Measurements from ENCODE around the gene KRTAP9-9. TPM values are rescaled to one million over a fixed set of nuclear protein-coding genes. Genes with fewer than 3 reads are reported as not detected.

The KRTAP9-9 gene
- total RNA-seq, 1 donor from 2014 or later: not detected

GRCh38 chr17:41251261-41251660, 3.9 kb upstream of the KRTAP9-9 start:
- TF ChIP-seq, protein P1, sequence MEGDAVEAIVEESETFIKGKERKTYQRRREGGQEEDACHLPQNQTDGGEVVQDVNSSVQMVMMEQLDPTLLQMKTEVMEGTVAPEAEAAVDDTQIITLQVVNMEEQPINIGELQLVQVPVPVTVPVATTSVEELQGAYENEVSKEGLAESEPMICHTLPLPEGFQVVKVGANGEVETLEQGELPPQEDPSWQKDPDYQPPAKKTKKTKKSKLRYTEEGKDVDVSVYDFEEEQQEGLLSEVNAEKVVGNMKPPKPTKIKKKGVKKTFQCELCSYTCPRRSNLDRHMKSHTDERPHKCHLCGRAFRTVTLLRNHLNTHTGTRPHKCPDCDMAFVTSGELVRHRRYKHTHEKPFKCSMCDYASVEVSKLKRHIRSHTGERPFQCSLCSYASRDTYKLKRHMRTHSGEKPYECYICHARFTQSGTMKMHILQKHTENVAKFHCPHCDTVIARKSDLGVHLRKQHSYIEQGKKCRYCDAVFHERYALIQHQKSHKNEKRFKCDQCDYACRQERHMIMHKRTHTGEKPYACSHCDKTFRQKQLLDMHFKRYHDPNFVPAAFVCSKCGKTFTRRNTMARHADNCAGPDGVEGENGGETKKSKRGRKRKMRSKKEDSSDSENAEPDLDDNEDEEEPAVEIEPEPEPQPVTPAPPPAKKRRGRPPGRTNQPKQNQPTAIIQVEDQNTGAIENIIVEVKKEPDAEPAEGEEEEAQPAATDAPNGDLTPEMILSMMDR (IDR thresholded peaks at IDR 0.05; ENCODE audit: unreplicated experiment): no peak
- Mint-ChIP-seq H3K36me3 (no peaks in the 10 kb centered on the region), H3K4me3 (no peak overlapping the region), H3K4me1 (peaks cover 13% of the 10 kb centered on the region), H3K27me3 (ENCODE audit: low read depth) (peaks cover 58% of the 10 kb centered on the region), H3K27ac (no peak overlapping the region), H3K9me3 (no peaks in the 10 kb centered on the region)
- DNase-seq (ENCODE audit: low spot score in 2 of 2, unreplicated experiment in 2 of 2): no peak

DNA sequence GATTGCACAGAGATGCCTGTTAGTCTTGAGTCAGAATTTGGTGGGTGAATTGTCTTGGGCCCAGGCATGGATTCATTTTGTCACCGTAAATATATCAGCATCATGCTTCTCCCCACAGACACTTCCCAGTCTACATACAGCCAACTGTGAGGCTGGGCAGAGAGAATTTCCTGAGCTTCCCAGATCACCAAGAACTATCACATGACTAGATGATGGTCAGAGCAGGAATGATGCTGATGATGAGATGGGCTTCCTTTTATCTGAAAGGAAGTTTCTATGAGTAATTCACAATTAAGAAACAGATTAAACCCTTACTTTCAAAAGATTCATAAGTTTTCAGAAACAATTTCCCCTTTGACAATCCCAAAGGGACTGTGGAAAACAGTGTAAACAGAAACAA, 323 bp upstream of the KRTAP9-9 start:
- H3K27ac Mint-ChIP-seq: no peak overlapping the region
- H3K36me3 Mint-ChIP-seq: no peaks in the 10 kb centered on the region
- peaks cover 59% of the 10 kb centered on the region for H3K27me3 Mint-ChIP-seq (ENCODE audit: low read depth)
- no peaks in the 10 kb centered on the region for H3K9me3 Mint-ChIP-seq
- peaks cover 7% of the 10 kb centered on the region for H3K4me1 Mint-ChIP-seq
- DNase-seq (ENCODE audit: low spot score in 2 of 2, unreplicated experiment in 2 of 2): no peak
- TF ChIP-seq, protein P1 (IDR thresholded peaks at IDR 0.05; ENCODE audit: unreplicated experiment): no peak
- no peak overlapping the region for H3K4me3 Mint-ChIP-seq

DNA sequence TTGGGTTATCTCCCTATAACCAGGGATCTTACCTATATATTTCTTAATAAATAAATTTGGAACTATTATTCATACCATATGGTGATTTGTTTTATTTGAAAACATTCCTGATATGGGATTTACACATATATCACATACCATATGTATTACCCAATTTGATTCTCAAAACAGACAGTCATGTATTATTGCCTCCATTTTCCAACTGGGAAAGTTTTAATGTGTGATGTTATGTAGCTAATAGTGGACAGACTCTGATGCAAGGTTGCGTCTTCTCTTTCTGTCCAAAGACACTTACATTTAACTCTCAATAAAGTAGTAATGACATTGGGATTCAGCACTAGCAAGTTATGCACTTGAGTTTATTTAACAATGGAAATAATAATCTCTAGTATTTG, 1.1 kb downstream of the KRTAP9-9 start:
- DNase-seq (ENCODE audit: low spot score in 2 of 2, unreplicated experiment in 2 of 2): no peak
- peaks cover 7% of the 10 kb centered on the region for H3K4me1 Mint-ChIP-seq
- H3K9me3 Mint-ChIP-seq: no peaks in the 10 kb centered on the region
- H3K36me3 Mint-ChIP-seq: no peaks in the 10 kb centered on the region
- no peak overlapping the region for H3K4me3 Mint-ChIP-seq
- TF ChIP-seq, protein P1 (IDR thresholded peaks at IDR 0.05; ENCODE audit: unreplicated experiment): no peak
- peaks cover 52% of the 10 kb centered on the region for H3K27me3 Mint-ChIP-seq (ENCODE audit: low read depth)
- no peak overlapping the region for H3K27ac Mint-ChIP-seq

DNA sequence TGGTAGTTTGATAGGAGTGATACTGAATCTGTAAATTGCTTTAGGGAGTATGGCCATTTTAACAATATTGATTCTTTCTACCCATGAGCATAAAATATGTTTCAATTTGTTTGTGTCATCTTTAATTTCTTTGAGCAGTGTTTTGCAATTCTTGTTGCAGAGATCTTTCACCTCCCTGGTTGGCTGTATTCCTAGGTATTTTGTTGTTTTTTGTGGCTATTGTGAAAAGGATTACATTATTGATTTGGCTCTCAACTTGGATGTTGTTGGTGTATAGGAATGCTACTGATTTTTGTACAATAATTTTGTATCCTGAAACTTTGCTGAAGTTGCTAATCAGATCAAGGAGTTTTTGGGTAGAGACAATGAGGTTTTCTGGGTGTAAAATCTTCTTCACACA, 3.2 kb downstream of the KRTAP9-9 start:
- H3K36me3 Mint-ChIP-seq: no peaks in the 10 kb centered on the region
- H3K27me3 Mint-ChIP-seq (ENCODE audit: low read depth): peaks cover 45% of the 10 kb centered on the region
- no peaks in the 10 kb centered on the region for H3K4me1 Mint-ChIP-seq
- H3K4me3 Mint-ChIP-seq: no peak overlapping the region
- no peak overlapping the region for H3K27ac Mint-ChIP-seq
- DNase-seq (ENCODE audit: low spot score in 2 of 2, unreplicated experiment in 2 of 2): no peak
- H3K9me3 Mint-ChIP-seq: no peaks in the 10 kb centered on the region
- TF ChIP-seq, protein P1 (IDR thresholded peaks at IDR 0.05; ENCODE audit: unreplicated experiment): no peak

- no peak overlapping the region for H3K4me3 Mint-ChIP-seq
- H3K9me3 Mint-ChIP-seq: no peaks in the 10 kb centered on the region
- H3K4me1 Mint-ChIP-seq: no peaks in the 10 kb centered on the region
- peaks cover 22% of the 10 kb centered on the region for H3K27me3 Mint-ChIP-seq (ENCODE audit: low read depth)
- H3K36me3 Mint-ChIP-seq: no peaks in the 10 kb centered on the region
- no peak for DNase-seq (ENCODE audit: low spot score in 2 of 2, unreplicated experiment in 2 of 2)
- no peak overlapping the region for H3K27ac Mint-ChIP-seq
- TF ChIP-seq, protein P1 (IDR thresholded peaks at IDR 0.05; ENCODE audit: unreplicated experiment): no peak
These were observed 8.0 kb downstream of the KRTAP9-9 start for GRCh38 chr17:41263212-41263611.

- no peaks in the 10 kb centered on the region for H3K36me3 Mint-ChIP-seq
- no peaks in the 10 kb centered on the region for H3K4me1 Mint-ChIP-seq
- TF ChIP-seq, protein P1 (IDR thresholded peaks at IDR 0.05; ENCODE audit: unreplicated experiment): no peak
- no peaks in the 10 kb centered on the region for H3K9me3 Mint-ChIP-seq
- peaks cover 19% of the 10 kb centered on the region for H3K27me3 Mint-ChIP-seq (ENCODE audit: low read depth)
- DNase-seq (ENCODE audit: low spot score in 2 of 2, unreplicated experiment in 2 of 2): no peak
- H3K27ac Mint-ChIP-seq: no peak overlapping the region
- no peak overlapping the region for H3K4me3 Mint-ChIP-seq
These were observed 9.4 kb downstream of the KRTAP9-9 start for GRCh38 chr17:41264599-41264998.
